GM12891 (cell line): ENCODE data around the gene ADD2.

Source experiments
- DNase-seq: peaks from one replicate; pipeline ENCODE4 v3.0.0; 2011; ENCODE audit warnings: low spot score; ENCODE audit not compliant: insufficient read length
- FAIRE-seq: peaks from 2 replicates; lab custom pipeline; 2011; peaks lifted over from hg19 to GRCh38; lab: Jason Lieb, UNC
- PAX5 ChIP-seq: IDR thresholded peaks from 2 replicates; pipeline ENCODE4 v1.6.1; 2011; ENCODE audit warnings: low read length, moderate library complexity, mild to moderate bottlenecking; ENCODE audit not compliant: insufficient read depth, severe bottlenecking
- POLR2A ChIP-seq: IDR thresholded peaks from 2 replicates; pipeline ENCODE4 v1.6.1; 2011; ENCODE audit warnings: low read depth, low read length, control low read depth
- POLR2AphosphoS5 ChIP-seq: IDR thresholded peaks from 2 replicates; pipeline ENCODE4 v1.6.1; 2011; ENCODE audit warnings: low read depth, low read length, control low read depth
- POU2F2 ChIP-seq: IDR thresholded peaks from 2 replicates; pipeline ENCODE4 v1.6.1; 2011; ENCODE audit warnings: low read depth, mild to moderate bottlenecking, control low read depth, low read length, moderate library complexity
- SPI1 ChIP-seq: IDR thresholded peaks from 2 replicates; pipeline ENCODE4 v1.6.1; 2011; ENCODE audit warnings: low read depth, low read length, control low read depth
- TAF1 ChIP-seq: IDR thresholded peaks from 2 replicates; pipeline ENCODE4 v1.6.1; 2011; ENCODE audit warnings: low read depth, low read length, control low read depth

Gene ADD2

DNA sequence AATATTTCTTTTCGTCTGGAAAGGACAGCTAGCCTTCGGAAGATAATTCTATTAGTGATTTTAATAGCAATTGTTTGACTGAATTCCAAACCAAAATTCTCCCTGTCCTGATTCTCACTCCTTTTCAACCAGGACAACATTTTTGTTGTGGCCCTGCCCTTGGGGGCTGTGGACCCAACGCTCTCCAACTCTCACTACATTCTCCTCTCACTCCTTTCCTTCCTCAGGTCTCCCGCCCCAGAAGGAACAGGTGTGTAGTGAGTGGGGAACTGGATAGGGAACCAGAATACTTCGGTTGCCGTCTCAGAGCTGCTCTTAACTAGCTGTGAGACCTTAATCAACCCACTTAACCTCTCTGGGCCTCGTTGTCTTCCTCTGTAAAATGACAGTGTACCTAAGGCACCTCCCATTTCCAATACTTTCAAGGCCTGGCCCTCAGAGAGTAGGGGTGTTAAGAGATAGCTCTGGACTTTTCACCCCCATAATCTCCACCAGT, 638 bp upstream of the ADD2 start:
- DNase-seq (no peak), FAIRE-seq (no peak)
- TF ChIP-seq POU2F2 (no peak), TAF1 (no peak), SPI1 (no peak), POLR2A (no peak), PAX5 (no peak), POLR2AphosphoS5 (no peak)

GRCh38 chr2:70767079-70767698, 811 bp downstream of the ADD2 start:
- TF ChIP-seq POLR2A, result no peak
- TF ChIP-seq POLR2AphosphoS5, result no peak
- no peak for TF ChIP-seq TAF1
- FAIRE-seq, result no peak
- no peak for DNase-seq

DNA sequence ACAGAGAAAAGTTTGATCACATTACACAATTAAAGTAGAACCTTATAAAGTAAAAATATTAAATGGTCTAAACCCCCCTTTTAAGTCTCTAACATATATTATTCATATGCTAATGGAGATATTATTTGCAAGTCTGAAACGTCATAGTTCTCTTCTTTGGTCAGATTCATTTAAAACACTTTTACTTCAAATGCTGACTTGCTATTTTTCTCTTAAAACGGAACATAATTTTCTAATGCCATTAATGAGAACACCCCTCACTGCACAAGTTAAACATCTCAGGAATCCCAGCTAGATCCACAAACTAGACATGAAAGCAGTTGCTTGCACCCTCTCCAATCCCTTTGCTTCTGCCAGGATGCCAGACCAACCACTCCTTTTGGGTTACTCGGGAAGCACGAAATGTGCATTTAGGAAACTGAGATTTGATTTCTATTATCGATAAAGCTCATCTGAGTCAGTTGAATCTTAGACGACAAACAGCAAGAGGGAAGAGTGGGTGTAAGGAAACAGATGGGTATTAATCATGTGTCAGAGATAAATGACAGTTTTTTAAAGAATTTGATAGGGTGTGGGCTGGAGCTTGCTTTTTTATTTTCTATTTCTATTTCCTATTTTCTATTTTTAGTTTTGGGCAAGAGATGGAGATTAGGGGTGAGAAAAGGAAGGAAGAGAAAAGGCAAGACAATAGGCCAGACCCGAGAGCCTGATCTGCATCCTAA, 1.5 kb downstream of the ADD2 start:
- TF ChIP-seq POLR2AphosphoS5 (no peak), SPI1 (no peak), PAX5 (no peak), POLR2A (no peak), TAF1 (no peak), POU2F2 (no peak)
- FAIRE-seq (no peak), DNase-seq (no peak)

DNA sequence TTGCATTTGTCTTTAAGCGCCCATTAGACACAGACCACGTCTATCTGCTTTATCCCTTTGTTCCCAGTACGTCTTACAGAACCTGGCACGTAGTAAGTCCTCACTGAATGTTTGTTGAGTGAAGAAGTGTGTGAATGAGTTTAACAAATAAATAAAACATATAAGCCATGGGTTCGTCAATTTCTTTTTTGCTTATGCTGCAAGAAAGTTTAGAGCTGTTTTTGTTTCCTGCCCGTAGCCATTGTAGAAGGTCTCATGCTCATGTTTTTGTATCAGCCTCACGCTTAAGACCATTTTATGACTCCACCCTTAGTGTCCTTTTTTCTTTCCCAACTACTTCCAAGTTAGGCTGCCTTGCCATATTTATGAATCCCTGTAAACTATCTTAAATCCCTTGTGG, 2.5 kb downstream of the ADD2 start:
- DNase-seq (no peak), FAIRE-seq (no peak)
- no peak for TF ChIP-seq POU2F2
- no peak for TF ChIP-seq PAX5
- TF ChIP-seq TAF1, result no peak
- TF ChIP-seq SPI1, result no peak
- no peak for TF ChIP-seq POLR2AphosphoS5
- TF ChIP-seq POLR2A, result no peak

- DNase-seq (no peak), FAIRE-seq (no peak)
- TF ChIP-seq POLR2A (no peak), POU2F2 (no peak)
Measured at GRCh38 chr2:70759446-70759845, 8.6 kb downstream of the ADD2 start.

GRCh38 chr2:70757966-70758365, 10.0 kb downstream of the ADD2 start:
- TF ChIP-seq PAX5 (no peak), TAF1 (no peak), POLR2AphosphoS5 (no peak), POU2F2 (no peak)
- FAIRE-seq, result no peak
- no peak for DNase-seq

DNA sequence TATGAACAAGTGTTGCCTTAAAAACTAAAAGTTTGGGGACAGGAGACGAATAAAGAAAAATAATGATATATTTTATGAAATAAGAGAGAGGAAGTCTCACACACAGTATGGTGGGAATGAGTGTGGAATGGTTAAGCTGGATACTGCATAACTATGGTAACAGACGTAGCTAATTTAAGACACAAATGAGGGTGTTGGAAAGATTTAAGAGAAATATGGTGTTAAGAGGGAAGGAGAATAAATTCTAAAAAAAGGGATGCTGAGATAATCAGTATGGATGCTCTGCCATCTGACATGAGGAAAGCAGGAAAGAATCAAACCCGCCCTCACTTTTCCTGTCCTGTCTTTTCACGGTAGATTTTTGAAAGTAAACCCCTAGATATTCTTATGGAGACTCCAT, 10.6 kb downstream of the ADD2 start:
- TF ChIP-seq POLR2AphosphoS5 (no peak), TAF1 (no peak), PAX5 (no peak), SPI1 (no peak), POU2F2 (no peak), POLR2A (no peak)
- FAIRE-seq, result no peak
- no peak for DNase-seq

GRCh38 chr2:70756128-70756527, 11.9 kb downstream of the ADD2 start:
- TF ChIP-seq SPI1 (no peak), POLR2A (no peak), TAF1 (no peak), POLR2AphosphoS5 (no peak)
- FAIRE-seq, result no peak

DNA sequence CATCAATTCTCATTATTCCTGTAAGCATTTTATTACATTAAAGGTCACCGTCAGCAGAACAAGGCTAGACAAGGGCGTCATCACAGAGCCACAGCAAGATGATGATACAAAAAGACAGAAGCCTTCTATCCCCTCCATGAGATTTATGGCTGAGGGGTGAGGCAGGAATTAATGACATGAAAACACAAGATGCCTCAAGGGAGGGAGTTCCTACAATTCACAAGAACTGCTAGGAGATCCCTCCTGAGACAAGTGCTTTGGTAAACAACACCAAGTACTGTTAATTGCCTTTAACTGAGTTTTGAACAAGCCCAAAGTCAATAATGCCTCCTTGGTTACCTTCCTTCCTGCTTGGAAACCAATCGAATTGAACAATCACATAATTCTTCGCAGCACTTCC, 14.1 kb downstream of the ADD2 start:
- FAIRE-seq, result no peak
- no peak for TF ChIP-seq SPI1
- TF ChIP-seq POU2F2, result no peak
- no peak for TF ChIP-seq POLR2A
- no peak for TF ChIP-seq PAX5
- no peak for TF ChIP-seq TAF1
- no peak for TF ChIP-seq POLR2AphosphoS5
- no peak for DNase-seq

More at GRCh38 chr2:70756128-70756527, 11.9 kb downstream of the ADD2 start:
- DNase-seq, result no peak

- FAIRE-seq, result no peak
- no peak for DNase-seq
- TF ChIP-seq SPI1 (no peak), POLR2A (no peak), POLR2AphosphoS5 (no peak), TAF1 (no peak), PAX5 (no peak), POU2F2 (no peak)
Measured at GRCh38 chr2:70753031-70753430, 15.0 kb downstream of the ADD2 start.
